HCT116 (cell line): Measurements from ENCODE around the gene HNRNPU. TPM values are rescaled to one million over a fixed set of nuclear protein-coding genes. Genes with fewer than 3 reads are reported as not detected.

ENCODE experiments used
- ATAC-seq: fragments of 200-7000 bp; cut with Tn5 transposase; 2 replicates; pipeline ENCODE4 v1.9.1; 2020; ENCODE audit warnings: mild to moderate bottlenecking, moderate library complexity
- BruUV-seq: library from RNA; stranded (reverse); fragments of 400-500 nt; replicated peaks from 2 replicates; lab custom pipeline; 2021; lab: Mats Ljungman, UMichigan
- CTCF ChIA-PET: fragments of 300-600 bp; sonication (Branson Sonifier 250); formaldehyde crosslinking; loops from one replicate; lab custom pipeline; 2021; ENCODE audit warnings: antibody characterized with exemption; lab: Charles Lee
- POLR2A ChIA-PET: fragments of 300-600, 350-600 bp; sonication (Branson Sonifier 250); formaldehyde crosslinking; loops from one replicate; lab custom pipeline; 2021; ENCODE audit warnings: antibody characterized with exemption; lab: Charles Lee
- RAD21 ChIA-PET, 2 experiments: fragments of 300-600 bp; sonication (Branson Sonifier 250); formaldehyde crosslinking; loops; one replicate each; lab custom pipeline; 2023; ENCODE audit warnings: low total read pairs in 2 of 2; ENCODE audit not compliant: uncharacterized antibody in 2 of 2, unreplicated experiment in 2 of 2, low non-redundant PET in 1 of 2; lab: Charles Lee
- DNase-seq: peaks from one replicate; pipeline ENCODE4 v3.0.0-alpha.2; 2010; ENCODE audit warnings: low read depth, low spot score
- H2AFZ ChIP-seq: fragments of 200-600 bp; shearing (Covaris generic), sonication (generic); 2 replicates; pipeline ENCODE4 v1.6.1; 2017; ENCODE audit warnings: low read depth, mixed run types, mixed read lengths, antibody characterized with exemption, low read length; ENCODE audit not compliant: poor library complexity, severe bottlenecking
- H3K27ac ChIP-seq: 2 replicates; pipeline ENCODE4 v1.5.1; 2012; ENCODE audit warnings: low read depth, low read length
- H3K27me3 ChIP-seq: fragments of 200-600 bp; sonication (generic); 2 replicates; pipeline ENCODE4 v1.6.1; 2016; ENCODE audit warnings: mixed run types, low read length, mixed read lengths; ENCODE audit not compliant: insufficient read depth
- H3K36me3 ChIP-seq, 2 experiments: fragments of 200-500 bp in 1 of 2; fragments of 200-600 bp in 1 of 2; sonication (Bioruptor generic) in 1 of 2; sonication (generic) in 1 of 2; 2 replicates each; pipeline versions ENCODE4 v1.5.1 to v1.6.1; 2014 to 2016; ENCODE audit warnings: low read length in 2 of 2, inconsistent platforms in 1 of 2, mixed read lengths in 1 of 2, mixed run types in 1 of 2; ENCODE audit not compliant: insufficient read depth in 2 of 2, control insufficient read depth in 1 of 2
- H3K4me1 ChIP-seq, 2 experiments: fragments of 200-600 bp in 1 of 2; sonication (generic) in 1 of 2; 2 replicates each; pipeline versions ENCODE4 v1.5.1 to v1.6.1; 2012 to 2017; ENCODE audit warnings: low read length in 2 of 2, inconsistent platforms in 1 of 2, mild to moderate bottlenecking in 1 of 2, mixed read lengths in 1 of 2, mixed run types in 1 of 2, moderate library complexity in 1 of 2; ENCODE audit not compliant: insufficient read depth in 2 of 2, control insufficient read depth in 1 of 2
- H3K4me2 ChIP-seq: fragments of 200-600 bp; sonication (generic); 2 replicates; pipeline ENCODE4 v1.6.1; 2017; ENCODE audit warnings: mixed run types, low read length, mixed read lengths
- H3K4me3 ChIP-seq, 2 experiments: fragments of 200-600 bp in 1 of 2; sonication (generic) in 1 of 2; replicated peaks in 1 of 2; 2 replicates each; pipeline ENCODE4 v1.5.1; 2011 to 2016; ENCODE audit warnings: low read length in 2 of 2, control low read depth in 1 of 2, low read depth in 1 of 2, mild to moderate bottlenecking in 1 of 2, mixed read lengths in 1 of 2, mixed run types in 1 of 2
- H3K79me2 ChIP-seq: fragments of 200-600 bp; sonication (generic); 2 replicates; pipeline ENCODE4 v1.6.1; 2017; ENCODE audit warnings: mild to moderate bottlenecking, mixed run types, low read length, moderate library complexity, mixed read lengths; ENCODE audit not compliant: insufficient read depth
- H3K9ac ChIP-seq: fragments of 200-600 bp; sonication (generic); 2 replicates; pipeline ENCODE4 v1.6.1; 2016; ENCODE audit warnings: low read length, mixed read lengths
- H3K9me2 ChIP-seq: fragments of 200-600 bp; sonication (generic), shearing (Covaris generic); 2 replicates; pipeline ENCODE4 v1.6.1; 2017; ENCODE audit warnings: mixed run types, mild to moderate bottlenecking, moderate library complexity; ENCODE audit not compliant: insufficient read depth
- H3K9me3 ChIP-seq, 2 experiments: fragments of 200-500 bp in 1 of 2; fragments of 200-600 bp in 1 of 2; sonication (Bioruptor generic) in 1 of 2; sonication (generic) in 1 of 2; 2 replicates each; pipeline ENCODE4 v1.6.1; 2014 to 2017; ENCODE audit warnings: low read length in 2 of 2, mixed read lengths in 2 of 2, inconsistent platforms in 1 of 2, low read depth in 1 of 2, mild to moderate bottlenecking in 1 of 2, mixed run types in 1 of 2, moderate library complexity in 1 of 2; ENCODE audit not compliant: control insufficient read depth in 1 of 2, insufficient read depth in 1 of 2
- H4K20me1 ChIP-seq: fragments of 200-600 bp; sonication (generic), shearing (Covaris generic); 2 replicates; pipeline ENCODE4 v1.6.1; 2017; ENCODE audit warnings: mixed run types, mild to moderate bottlenecking, moderate library complexity; ENCODE audit not compliant: insufficient read depth
- CBX3 ChIP-seq: IDR thresholded peaks from 2 replicates; pipeline ENCODE4 v1.6.1; 2012; ENCODE audit warnings: low read depth
- EZH2phosphoT487 ChIP-seq: fragments of 200-600 bp; IDR thresholded peaks from 2 replicates; pipeline ENCODE4 v1.6.1; 2018; ENCODE audit warnings: antibody characterized with exemption, borderline replicate concordance
- REST ChIP-seq: IDR thresholded peaks from 2 replicates; pipeline ENCODE4 v1.6.1; 2012; ENCODE audit warnings: low read depth
- SIN3A ChIP-seq: IDR thresholded peaks from 2 replicates; pipeline ENCODE4 v1.6.1; 2012; ENCODE audit warnings: low read depth
- SRF ChIP-seq: IDR thresholded peaks from 2 replicates; pipeline ENCODE4 v1.6.1; 2012; ENCODE audit warnings: low read depth
- intact Hi-C: fragments of 100-400 bp; cut with micrococcal nuclease; formaldehyde crosslinking; loops from 2 replicates; pipeline ENCODE4 v1.10.0; 2022
- total RNA-seq: library from RNA; stranded (reverse); gene quantifications from one replicate; pipeline ENCODE4 v1.2.1, GENCODE V29; 2021; ENCODE audit not compliant: unreplicated experiment
- TF ChIP-seq, protein P1 (sequence below): IDR thresholded peaks from 2 replicates; pipeline ENCODE4 v1.6.1; 2011; ENCODE audit warnings: mild to moderate bottlenecking, low read length, moderate library complexity; ENCODE audit not compliant: insufficient replicate concordance; ENCODE audit errors: extremely low read depth

The HNRNPU gene
- total RNA-seq, 1 experiment from 2014 or later, result 424 TPM

- ChIA-PET POLR2A (interaction anchor here (1.4 kb wide), 1 partner anchor 16 kb away, joined by 5 read pairs; the partner anchor contains the start of gene COX20), CTCF (interaction anchor here (2.1 kb wide), 1 partner anchor 191 kb away, joined by 7 read pairs; no protein-coding TSS in a partner anchor), RAD21 (no interaction called here)
- Histone ChIP-seq H3K4me3 (no peak overlapping the region), H3K27me3 (no peaks in the 10 kb centered on the region), H3K4me2 (no peak overlapping the region), H3K9me2 (no peaks in the 10 kb centered on the region), H3K79me2 (peaks cover 98% of the 10 kb centered on the region), H3K36me3 (peaks cover 62 to 79% of the 10 kb centered on the region in 2 experiments), H3K27ac (no peak overlapping the region), H2AFZ (no peak overlapping the region), H3K4me1 (no peaks in the 10 kb centered on the region), H4K20me1 (peaks cover 66% of the 10 kb centered on the region; the same call in 1 of the 2 replicates), H3K9ac (no peak overlapping the region), H3K9me3 (no peaks in the 10 kb centered on the region)
- no peak for ATAC-seq
- TF ChIP-seq EZH2phosphoT487 (no peak), CBX3 (no peak), SRF (no peak), SIN3A (no peak), REST (no peak)
- TF ChIP-seq, protein P1, sequence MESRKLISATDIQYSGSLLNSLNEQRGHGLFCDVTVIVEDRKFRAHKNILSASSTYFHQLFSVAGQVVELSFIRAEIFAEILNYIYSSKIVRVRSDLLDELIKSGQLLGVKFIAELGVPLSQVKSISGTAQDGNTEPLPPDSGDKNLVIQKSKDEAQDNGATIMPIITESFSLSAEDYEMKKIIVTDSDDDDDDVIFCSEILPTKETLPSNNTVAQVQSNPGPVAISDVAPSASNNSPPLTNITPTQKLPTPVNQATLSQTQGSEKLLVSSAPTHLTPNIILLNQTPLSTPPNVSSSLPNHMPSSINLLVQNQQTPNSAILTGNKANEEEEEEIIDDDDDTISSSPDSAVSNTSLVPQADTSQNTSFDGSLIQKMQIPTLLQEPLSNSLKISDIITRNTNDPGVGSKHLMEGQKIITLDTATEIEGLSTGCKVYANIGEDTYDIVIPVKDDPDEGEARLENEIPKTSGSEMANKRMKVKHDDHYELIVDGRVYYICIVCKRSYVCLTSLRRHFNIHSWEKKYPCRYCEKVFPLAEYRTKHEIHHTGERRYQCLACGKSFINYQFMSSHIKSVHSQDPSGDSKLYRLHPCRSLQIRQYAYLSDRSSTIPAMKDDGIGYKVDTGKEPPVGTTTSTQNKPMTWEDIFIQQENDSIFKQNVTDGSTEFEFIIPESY, result no peak
- DNase-seq, result no peak
- intact Hi-C loops, result no loop called here
- no TSS peak for BruUV-seq
Measured at GRCh38 chr1:244851546-244852231, 12.7 kb downstream of the HNRNPU start.
